ENCODE data around the gene WHRN. TPM values are rescaled to one million over a fixed set of nuclear protein-coding genes. Genes with fewer than 3 reads are reported as not detected.

WHRN gene
- total and polyA plus RNA-seq, 2 of the 13 experiments (the other 11 are each of a cell fraction or from before 2014, with no cell fraction given) = 2.3 to 5.3 TPM

GRCh38 chr9:114412048-114412683 lies 93.1 kb downstream of the WHRN start (continued):
- TF ChIP-seq CCAR2 (optimal IDR thresholded peaks at IDR 0.05; ENCODE audit: low read depth, low read length) = no peak

GRCh38 chr9:114411452-114411851 lies 93.8 kb downstream of the WHRN start:
- Histone ChIP-seq H3K4me1 (ENCODE audit: insufficient read depth, low read length) (peaks cover 8% of the 10 kb centered on the region), H3K9ac (ENCODE audit: insufficient read depth, low read depth, low read length) (no peak overlapping the region), H4K20me1 (ENCODE audit: insufficient read depth, low read length) (no peaks in the 10 kb centered on the region), H3K9me3 (ENCODE audit: low read length) (no peaks in the 10 kb centered on the region), H3K4me2 (ENCODE audit: low read depth, low read length) (no peak overlapping the region), H3K36me3 (replicated peaks in 1 of 2; ENCODE audit: control insufficient read depth in 1 of 2, insufficient read depth in 2 of 2, low read length in 2 of 2) (no peaks in the 10 kb centered on the region), H3K27me3 (ENCODE audit: control insufficient read depth in 1 of 2, insufficient read depth in 2 of 2, low read length in 2 of 2) (no peaks in the 10 kb centered on the region), H3K79me2 (ENCODE audit: insufficient read depth, low read length) (no peaks in the 10 kb centered on the region), H3K27ac (ENCODE audit: extremely low read length, insufficient read depth, low read length) (no peak overlapping the region), H3K4me3 (replicated peaks in 1 of 3; ENCODE audit: insufficient read depth in 1 of 3, low read depth in 2 of 3, low read length in 3 of 3) (no peak overlapping the region), H2AFZ (ENCODE audit: low read length) (no peak overlapping the region)
- BruUV-seq (replicated peaks) = no TSS peak
- 42% methylated on average over 5 of the region's 6 CpGs for WGBS (ENCODE audit: low lambda C conversion rate)
- ATAC-seq (no peak), FAIRE-seq (no peak), DNase-seq (ENCODE audit: low spot score) (no peak)
- in situ Hi-C loops (cut with HindIII; ENCODE audit: extremely low pct_ligation_motif_present, low pct_unique_long_range_greater_than_20kb) (loop anchor here (25.0 kb wide), 1 partner anchor 501 kb away; no protein-coding TSS in a partner anchor), intact Hi-C loops (cut with micrococcal nuclease; ENCODE audit: unreplicated experiment) (no loop called here)
- CTCF ChIA-PET (ENCODE audit: low intra/inter-chr PET ratio, low total read pairs) = no interaction called here
- POLR2A ChIA-PET = no interaction called here
- no peak for TF ChIP-seq KLF15 (CRISPR knock-in tag; IDR thresholded peaks at IDR 0.05; ENCODE audit: borderline replicate concordance)
- TF ChIP-seq NCOA2 (CRISPR knock-in tag; IDR thresholded peaks at IDR 0.05) = no peak
- TF ChIP-seq ZNF160 (CRISPR knock-in tag; IDR thresholded peaks at IDR 0.05) = no peak
- no peak for TF ChIP-seq KDM3A (CRISPR knock-in tag; IDR thresholded peaks at IDR 0.05; ENCODE audit: low read depth)
- no peak for TF ChIP-seq ZNF567 (CRISPR knock-in tag; IDR thresholded peaks at IDR 0.05; ENCODE audit: borderline replicate concordance)
- TF ChIP-seq HDAC1 (CRISPR knock-in tag; IDR thresholded peaks at IDR 0.05) = no peak
- no peak for TF ChIP-seq GZF1 (CRISPR knock-in tag; IDR thresholded peaks at IDR 0.05)
- no peak for TF ChIP-seq SAP130 (CRISPR knock-in tag; IDR thresholded peaks at IDR 0.05; ENCODE audit: low read depth)
- TF ChIP-seq ZNF317 (CRISPR knock-in tag; IDR thresholded peaks at IDR 0.05) = no peak
- TF ChIP-seq ZNF138 (CRISPR knock-in tag; IDR thresholded peaks at IDR 0.05; ENCODE audit: low read depth) = no peak
- no peak for TF ChIP-seq MXD1 (CRISPR knock-in tag; IDR thresholded peaks at IDR 0.05)
- no peak for TF ChIP-seq TEAD3 (CRISPR knock-in tag; optimal IDR thresholded peaks at IDR 0.05; ENCODE audit: borderline replicate concordance)

Data from HepG2 (cell line).